Left ventricle myocardium inferior (tissue), 1 donor: ENCODE measurements around the gene DNAJC28. TPM values are rescaled to one million over a fixed set of nuclear protein-coding genes. Genes with fewer than 3 reads are reported as not detected.
"Not testable (repeated sequence)": the region's sequence is repeated elsewhere in the genome, so short reads cannot be mapped to it uniquely, and the experiment has no call there.

Experiments
- DNase-seq: peaks from one replicate; pipeline ENCODE4 v3.0.0-alpha.2; 2020
- H3K27ac ChIP-seq: fragments of 200-600 bp; replicated peaks from 2 replicates; pipeline ENCODE4 v1.8.0; 2021
- H3K27me3 ChIP-seq: fragments of 200-600 bp; 2 replicates; pipeline ENCODE4 v1.8.0; 2021; ENCODE audit warnings: low read depth
- H3K36me3 ChIP-seq: fragments of 200-600 bp; 2 replicates; pipeline ENCODE4 v1.8.0; 2021
- H3K4me1 ChIP-seq: fragments of 200-600 bp; 2 replicates; pipeline ENCODE4 v1.8.0; 2021
- H3K4me3 ChIP-seq: fragments of 200-600 bp; 2 replicates; pipeline ENCODE4 v1.8.0; 2021; ENCODE audit warnings: mild to moderate bottlenecking, moderate library complexity
- H3K9me3 ChIP-seq: fragments of 200-600 bp; replicated peaks from 2 replicates; pipeline ENCODE4 v1.8.0; 2021
- intact Hi-C: fragments of 100-400 bp; cut with micrococcal nuclease; formaldehyde crosslinking; loops from one replicate; pipeline ENCODE4 v1.11.0; 2022
- total RNA-seq: library from RNA; stranded (reverse); fragmentation: NEBNext Ultra II Directional; extraction: Animal tissue kit (Norgen Biotek cat#: 25700); gene quantifications from one replicate; pipeline ENCODE4 v1.2.1, GENCODE V29; 2021
- TF ChIP-seq, protein P1 (sequence below): fragments of 200-600 bp; IDR thresholded peaks from 2 replicates; pipeline ENCODE4 v1.8.0; 2021; ENCODE audit warnings: antibody characterized with exemption, mild to moderate bottlenecking, borderline replicate concordance
- donor health status: DM: no; HTN: yes; CAD: no; lungs with severe emphysema.

The DNAJC28 gene
- total RNA-seq, 1 donor from 2014 or later = 6.5 TPM

DNA sequence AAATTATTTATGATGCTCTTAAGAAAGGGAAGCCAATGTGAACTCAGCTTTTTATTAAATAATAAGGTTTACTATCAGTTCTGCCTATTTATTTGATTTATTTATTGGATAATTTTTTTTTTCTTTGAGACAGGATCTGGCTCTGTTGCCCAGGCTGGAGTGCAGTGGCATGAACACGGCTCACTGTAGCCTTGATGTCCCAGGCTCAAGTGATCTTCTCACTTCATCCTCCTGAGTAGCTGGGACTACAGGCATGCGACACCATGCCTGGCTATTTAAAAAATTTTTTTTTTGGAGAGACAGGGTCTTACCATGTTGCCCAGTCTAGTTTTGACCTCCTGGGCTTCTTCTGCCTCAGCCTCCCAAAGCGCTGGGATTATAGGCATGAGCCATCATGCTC is 21.0 kb upstream of the DNAJC28 start:
- H3K9me3 ChIP-seq = no peaks in the 10 kb centered on the region
- no peak for DNase-seq
- H3K36me3 ChIP-seq = peaks cover 92% of the 10 kb centered on the region
- no peak overlapping the region for H3K27ac ChIP-seq
- no peak overlapping the region for H3K4me3 ChIP-seq
- no peaks in the 10 kb centered on the region for H3K27me3 ChIP-seq
- TF ChIP-seq, protein P1, sequence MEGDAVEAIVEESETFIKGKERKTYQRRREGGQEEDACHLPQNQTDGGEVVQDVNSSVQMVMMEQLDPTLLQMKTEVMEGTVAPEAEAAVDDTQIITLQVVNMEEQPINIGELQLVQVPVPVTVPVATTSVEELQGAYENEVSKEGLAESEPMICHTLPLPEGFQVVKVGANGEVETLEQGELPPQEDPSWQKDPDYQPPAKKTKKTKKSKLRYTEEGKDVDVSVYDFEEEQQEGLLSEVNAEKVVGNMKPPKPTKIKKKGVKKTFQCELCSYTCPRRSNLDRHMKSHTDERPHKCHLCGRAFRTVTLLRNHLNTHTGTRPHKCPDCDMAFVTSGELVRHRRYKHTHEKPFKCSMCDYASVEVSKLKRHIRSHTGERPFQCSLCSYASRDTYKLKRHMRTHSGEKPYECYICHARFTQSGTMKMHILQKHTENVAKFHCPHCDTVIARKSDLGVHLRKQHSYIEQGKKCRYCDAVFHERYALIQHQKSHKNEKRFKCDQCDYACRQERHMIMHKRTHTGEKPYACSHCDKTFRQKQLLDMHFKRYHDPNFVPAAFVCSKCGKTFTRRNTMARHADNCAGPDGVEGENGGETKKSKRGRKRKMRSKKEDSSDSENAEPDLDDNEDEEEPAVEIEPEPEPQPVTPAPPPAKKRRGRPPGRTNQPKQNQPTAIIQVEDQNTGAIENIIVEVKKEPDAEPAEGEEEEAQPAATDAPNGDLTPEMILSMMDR = no peak
- H3K4me1 ChIP-seq = no peaks in the 10 kb centered on the region
- intact Hi-C loops = no loop called here

DNA sequence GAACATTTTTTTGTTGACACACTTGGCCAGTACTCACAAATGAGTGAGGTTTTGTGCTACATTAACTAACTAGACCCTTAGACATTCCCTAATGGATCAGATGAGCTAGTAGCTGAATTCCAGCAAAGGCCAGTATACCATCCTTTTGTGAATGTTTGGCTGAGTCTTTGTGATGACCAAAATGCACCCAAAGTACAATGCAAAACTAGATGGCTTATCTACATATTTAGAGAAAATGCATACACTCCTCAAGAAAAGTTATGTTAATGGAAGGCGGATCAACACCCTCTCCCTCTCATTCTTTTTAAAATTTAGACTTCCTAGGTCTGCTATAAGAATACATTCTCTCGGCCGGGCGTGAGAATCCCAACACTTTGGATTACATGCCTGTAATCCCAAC is 20.1 kb upstream of the DNAJC28 start:
- no peak overlapping the region for H3K4me3 ChIP-seq
- no peak for DNase-seq
- no peaks in the 10 kb centered on the region for H3K9me3 ChIP-seq
- H3K27me3 ChIP-seq = no peaks in the 10 kb centered on the region
- peaks cover 91% of the 10 kb centered on the region for H3K36me3 ChIP-seq
- TF ChIP-seq, protein P1 = no peak
- H3K27ac ChIP-seq = no peak overlapping the region
- intact Hi-C loops = no loop called here
- H3K4me1 ChIP-seq = no peaks in the 10 kb centered on the region

DNA sequence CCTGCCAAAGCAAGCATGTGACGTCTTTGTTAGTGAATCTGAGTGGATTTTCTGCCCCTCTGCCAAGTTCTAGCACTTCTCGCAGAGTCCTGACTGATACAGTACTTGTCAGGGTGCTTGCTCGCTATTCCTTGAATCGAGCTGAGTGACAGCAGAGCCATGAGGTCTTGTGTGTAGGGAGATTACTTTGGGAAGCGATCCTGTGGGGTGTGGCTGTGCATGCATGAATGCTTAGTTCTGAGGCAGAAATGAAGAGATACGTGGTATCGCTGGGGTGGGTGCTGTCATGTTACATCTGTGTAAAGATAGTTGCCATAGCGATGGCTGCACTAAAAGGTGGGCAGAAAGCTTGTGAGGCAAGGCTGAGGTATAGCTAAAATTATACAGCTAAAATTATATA is 19.3 kb upstream of the DNAJC28 start:
- TF ChIP-seq, protein P1 = no peak
- Histone ChIP-seq H3K27ac (no peak overlapping the region), H3K4me1 (no peaks in the 10 kb centered on the region), H3K4me3 (no peak overlapping the region), H3K9me3 (no peaks in the 10 kb centered on the region), H3K36me3 (peaks cover 84% of the 10 kb centered on the region), H3K27me3 (no peaks in the 10 kb centered on the region)
- no peak for DNase-seq
- intact Hi-C loops = no loop called here

DNA sequence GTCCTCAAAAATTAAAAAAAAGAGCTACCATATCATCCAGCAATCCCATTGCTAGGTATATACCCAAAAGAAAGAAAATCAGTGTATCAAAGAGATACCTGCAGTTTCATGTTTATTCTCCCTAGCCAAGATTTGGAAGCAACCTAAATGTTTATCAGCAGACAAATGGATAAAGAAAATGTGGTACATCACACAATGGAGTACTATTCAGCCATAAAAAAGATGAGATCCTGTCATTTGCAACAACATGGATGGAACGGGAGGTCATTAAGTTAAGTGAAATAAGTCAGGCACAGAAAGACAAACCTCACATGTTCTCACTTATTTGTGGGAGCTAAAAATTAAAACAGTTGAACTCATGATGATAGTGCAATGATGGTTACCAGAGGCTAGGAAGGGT is 15.5 kb upstream of the DNAJC28 start:
- H3K4me1 ChIP-seq, intact Hi-C loops, H3K9me3 ChIP-seq, H3K27ac ChIP-seq, DNase-seq, H3K27me3 ChIP-seq, H3K4me3 ChIP-seq: not testable (repeated sequence)
- H3K36me3 ChIP-seq = peaks cover 64% of the 10 kb centered on the region

DNA sequence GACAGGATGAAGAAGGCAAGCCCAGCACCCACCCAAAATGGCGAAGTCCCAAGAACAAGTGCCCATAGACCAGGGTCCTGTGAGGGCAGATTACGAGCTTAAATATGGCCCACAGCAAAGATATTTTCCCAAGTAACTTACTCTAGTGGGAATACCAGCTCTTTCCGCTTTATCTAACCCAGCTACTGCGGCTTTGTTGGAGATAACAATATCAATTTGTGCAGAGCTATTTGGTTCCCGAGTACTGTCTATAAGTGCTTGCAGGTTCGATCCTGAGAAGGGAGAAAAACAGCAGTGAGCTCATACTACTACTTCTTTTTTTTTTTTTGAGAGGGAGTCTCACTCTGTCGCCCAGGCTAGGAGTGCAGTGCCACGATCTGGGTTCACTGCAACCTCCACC is 14.3 kb upstream of the DNAJC28 start:
- intact Hi-C loops = no loop called here
- Histone ChIP-seq H3K9me3 (no peaks in the 10 kb centered on the region), H3K27me3 (no peaks in the 10 kb centered on the region), H3K4me3 (no peak overlapping the region), H3K4me1 (no peaks in the 10 kb centered on the region), H3K27ac (no peak overlapping the region), H3K36me3 (peaks cover 53% of the 10 kb centered on the region)
- no peak for DNase-seq
- TF ChIP-seq, protein P1 = no peak

DNA sequence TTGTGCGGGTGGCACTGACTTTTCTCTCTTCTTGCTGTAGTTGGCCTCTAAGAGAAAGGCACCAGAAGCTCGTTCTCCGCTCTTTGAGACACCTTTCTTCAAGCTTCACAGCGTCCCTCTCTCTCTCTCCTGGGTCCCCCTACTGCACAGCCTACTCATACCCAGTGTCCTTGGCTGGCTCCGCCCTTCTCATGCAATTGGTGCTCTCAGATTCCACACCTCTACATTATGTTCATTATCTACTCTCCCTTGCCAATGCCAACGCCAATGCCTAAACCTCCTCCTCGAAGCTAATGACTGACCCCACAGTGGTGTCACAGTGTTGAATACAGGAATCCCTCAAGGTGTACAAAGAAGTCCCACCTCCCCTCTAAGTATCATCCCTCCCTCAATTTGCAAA is 4.8 kb upstream of the DNAJC28 start:
- intact Hi-C loops = no loop called here
- TF ChIP-seq, protein P1 = no peak
- H3K9me3 ChIP-seq = no peaks in the 10 kb centered on the region
- no peak overlapping the region for H3K27ac ChIP-seq
- no peak for DNase-seq
- H3K4me1 ChIP-seq = peaks cover 7% of the 10 kb centered on the region
- H3K4me3 ChIP-seq = no peak overlapping the region
- no peaks in the 10 kb centered on the region for H3K27me3 ChIP-seq
- H3K36me3 ChIP-seq = no peaks in the 10 kb centered on the region
